C4-2B (cell line): Measurements from ENCODE around the gene JDP2.

Experiments
- ZFX ChIP-seq: fragments of 450-650 bp; IDR thresholded peaks from 2 replicates; pipeline ENCODE4 v1.6.1; 2017
- TF ChIP-seq, protein P1 (sequence below): fragments of 450-650 bp; conservative IDR thresholded peaks from 2 replicates; pipeline ENCODE4 v1.5.1; 2017; ENCODE audit warnings: mild to moderate bottlenecking

GRCh38 chr14:75379246-75379929 is 48.4 kb upstream of the JDP2 start:
- TF ChIP-seq, protein P1, sequence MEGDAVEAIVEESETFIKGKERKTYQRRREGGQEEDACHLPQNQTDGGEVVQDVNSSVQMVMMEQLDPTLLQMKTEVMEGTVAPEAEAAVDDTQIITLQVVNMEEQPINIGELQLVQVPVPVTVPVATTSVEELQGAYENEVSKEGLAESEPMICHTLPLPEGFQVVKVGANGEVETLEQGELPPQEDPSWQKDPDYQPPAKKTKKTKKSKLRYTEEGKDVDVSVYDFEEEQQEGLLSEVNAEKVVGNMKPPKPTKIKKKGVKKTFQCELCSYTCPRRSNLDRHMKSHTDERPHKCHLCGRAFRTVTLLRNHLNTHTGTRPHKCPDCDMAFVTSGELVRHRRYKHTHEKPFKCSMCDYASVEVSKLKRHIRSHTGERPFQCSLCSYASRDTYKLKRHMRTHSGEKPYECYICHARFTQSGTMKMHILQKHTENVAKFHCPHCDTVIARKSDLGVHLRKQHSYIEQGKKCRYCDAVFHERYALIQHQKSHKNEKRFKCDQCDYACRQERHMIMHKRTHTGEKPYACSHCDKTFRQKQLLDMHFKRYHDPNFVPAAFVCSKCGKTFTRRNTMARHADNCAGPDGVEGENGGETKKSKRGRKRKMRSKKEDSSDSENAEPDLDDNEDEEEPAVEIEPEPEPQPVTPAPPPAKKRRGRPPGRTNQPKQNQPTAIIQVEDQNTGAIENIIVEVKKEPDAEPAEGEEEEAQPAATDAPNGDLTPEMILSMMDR, result no peak
- TF ChIP-seq ZFX, result no peak
